ENCODE results near the gene ARID5A. TPM values are rescaled to one million over a fixed set of nuclear protein-coding genes. Genes with fewer than 3 reads are reported as not detected.

The ARID5A gene
- total and polyA plus RNA-seq, 2 of the 13 experiments (the other 11 are each of a cell fraction or from before 2014, with no cell fraction given) = 6.0 to 9.5 TPM

GRCh38 chr2:96538487-96539214 is 2.1 kb downstream of the ARID5A start (continued):
- TF ChIP-seq ZNF12 (CRISPR knock-in tag; IDR thresholded peaks at IDR 0.05) = peak; percentile 99
- TF ChIP-seq ZNF556 (CRISPR knock-in tag; IDR thresholded peaks at IDR 0.05; ENCODE audit: borderline replicate concordance) = no peak
- TF ChIP-seq TGIF2 (CRISPR knock-in tag; IDR thresholded peaks at IDR 0.05) = no peak
- TF ChIP-seq KLF16 (CRISPR knock-in tag; IDR thresholded peaks at IDR 0.05) = peak in 1 of 2 experiments; percentile 59; a peak in 1 of 4 replicates
- no peak for TF ChIP-seq GFI1 (CRISPR knock-in tag; IDR thresholded peaks at IDR 0.05; ENCODE audit: borderline replicate concordance)
- TF ChIP-seq SOX13 (IDR thresholded peaks at IDR 0.05) = no peak
- peak in 1 of 2 experiments; percentile 76; a peak in 2 of 4 replicates for TF ChIP-seq SOX13 (CRISPR knock-in tag; conservative IDR thresholded peaks at IDR 0.05 in 1 of 2, IDR thresholded peaks at IDR 0.05 in 1 of 2)
- no peak for TF ChIP-seq KLF15 (CRISPR knock-in tag; IDR thresholded peaks at IDR 0.05; ENCODE audit: borderline replicate concordance)
- no peak for TF ChIP-seq ZMAT5 (CRISPR knock-in tag; IDR thresholded peaks at IDR 0.05; ENCODE audit: borderline replicate concordance, low read depth)
- no peak for TF ChIP-seq NKX3-1 (CRISPR knock-in tag; IDR thresholded peaks at IDR 0.05)
- TF ChIP-seq PPARG (CRISPR knock-in tag; conservative IDR thresholded peaks at IDR 0.05) = no peak
- TF ChIP-seq PHB2 (IDR thresholded peaks at IDR 0.05; ENCODE audit: partially characterized antibody) = no peak
- TF ChIP-seq RFX5 (IDR thresholded peaks at IDR 0.05; ENCODE audit: low read depth, low read length) = no peak
- no peak for TF ChIP-seq ZNF234 (CRISPR knock-in tag; conservative IDR thresholded peaks at IDR 0.05)
- no peak for TF ChIP-seq ZNF18 (CRISPR knock-in tag; IDR thresholded peaks at IDR 0.05; ENCODE audit: insufficient replicate concordance)
- 0 out of 2 replicates have a peak, but pooled peaks have one; percentile 28 for TF ChIP-seq ZZZ3 (CRISPR knock-in tag; IDR thresholded peaks at IDR 0.05; ENCODE audit: borderline replicate concordance)
- no peak for TF ChIP-seq CREBL2 (CRISPR knock-in tag; IDR thresholded peaks at IDR 0.05; ENCODE audit: borderline replicate concordance)
- TF ChIP-seq KAT2B (IDR thresholded peaks at IDR 0.05; ENCODE audit: borderline replicate concordance, low read depth, low read length) = no peak
- no peak for TF ChIP-seq SMAD1 (CRISPR knock-in tag; IDR thresholded peaks at IDR 0.05; ENCODE audit: borderline replicate concordance, low read depth)
- peak; percentile 45 for TF ChIP-seq PATZ1 (CRISPR knock-in tag; IDR thresholded peaks at IDR 0.05)
- 0 out of 2 replicates have a peak, but pooled peaks have one; percentile 31 for TF ChIP-seq BRD4 (CRISPR knock-in tag; IDR thresholded peaks at IDR 0.05)
- TF ChIP-seq PHF8 (CRISPR knock-in tag; IDR thresholded peaks at IDR 0.05) = no peak
- TF ChIP-seq MLLT10 (CRISPR knock-in tag; IDR thresholded peaks at IDR 0.05) = no peak
